Stimulated activated CD4-positive, alpha-beta T cell treated with anti-CD3 and anti-CD28 coated beads, TNF-alpha, amount 100 ng/mL, for 1 hour (primary cell): ENCODE results near the gene TAS2R31.

Source experiments
- DNase-seq, 3 donors: peaks; one replicate each; pipeline ENCODE4 v3.0.0-alpha.2; 2020; ENCODE audit warnings: low read depth in 3 of 3, low spot score in 1 of 3

TAS2R31 gene

GRCh38 chr12:11007608-11008007 is 23.6 kb downstream of the TAS2R31 start:
- DNase-seq, result no peak

GRCh38 chr12:10998204-10998603 is 33.0 kb downstream of the TAS2R31 start, which contains the start of gene TAS2R20:
Gene TAS2R20, minus strand, starts transcription at chr12:10998304. Its CDS starts 429 bp downstream, at chr12:10997875.
- DNase-seq, result no peak

DNA sequence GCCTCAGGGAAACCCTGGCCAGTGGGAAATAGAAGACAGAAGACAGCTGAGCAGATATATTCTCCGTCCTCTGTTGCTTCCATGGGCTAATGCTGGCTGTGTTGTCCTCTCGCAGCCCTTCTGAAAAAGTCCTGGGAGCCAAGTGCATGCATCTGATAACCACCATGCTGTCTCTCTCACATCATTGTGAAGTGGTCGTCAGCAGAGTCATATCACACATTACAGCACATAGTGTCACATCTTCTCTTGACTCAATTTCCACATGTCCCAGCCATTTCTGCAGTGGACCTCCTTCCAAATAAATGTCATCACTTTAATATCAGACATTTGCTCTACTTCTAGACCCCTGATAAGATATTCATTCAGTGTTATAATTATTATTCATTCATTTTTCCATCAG is 36.9 kb downstream of the TAS2R31 start:
- DNase-seq, result no peak

- DNase-seq, result no peak
Measured at GRCh38 chr12:10989107-10989506, 42.1 kb downstream of the TAS2R31 start.

DNA sequence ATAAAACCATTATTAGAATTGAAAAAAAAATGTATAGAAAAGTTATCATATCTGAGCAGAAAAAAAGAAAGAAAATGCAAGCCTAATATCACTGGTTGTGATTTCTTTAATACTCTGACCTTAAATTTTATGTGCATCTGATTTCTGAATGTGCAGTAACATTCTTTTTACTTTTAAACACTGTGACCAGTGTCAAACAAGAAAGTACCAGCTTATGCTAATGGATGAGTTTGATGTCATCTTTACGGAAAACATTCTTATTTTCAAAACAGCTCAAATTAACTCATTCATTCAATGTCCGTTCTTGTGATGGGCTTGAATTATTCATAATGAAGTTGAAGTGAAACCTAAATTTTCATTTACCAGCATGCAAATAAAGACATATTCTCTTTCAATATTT is 44.4 kb downstream of the TAS2R31 start, which contains the start of gene TAS2R50:
Gene TAS2R50, minus strand, starts transcription at position 101 of the 400 bp plus-strand sequence. Its CDS starts 52 bp downstream, at position 49.
- DNase-seq, result no peak

GRCh38 chr12:10982244-10982643 is 49.0 kb downstream of the TAS2R31 start:
- peak in 2 of 3 donors; percentile 2 to 6 for DNase-seq
